ENCODE measurements around the gene ACP5. TPM values are rescaled to one million over a fixed set of nuclear protein-coding genes. Genes with fewer than 3 reads are reported as not detected.
"Not testable (repeated sequence)": the region's sequence is repeated elsewhere in the genome, so short reads cannot be mapped to it uniquely, and the experiment has no call there.

Gene ACP5
- polyA plus RNA-seq, 1 experiment: 2.6 TPM

GRCh38 chr19:11566164-11566563 lies 11.3 kb downstream of the ACP5 start:
- POLR2A ChIA-PET: no interaction called here

GRCh38 chr19:11565649-11565980 lies 11.8 kb downstream of the ACP5 start:
- CTCF ChIA-PET: not testable (repeated sequence)

More at GRCh38 chr19:11566164-11566563, 11.3 kb downstream of the ACP5 start:
- Histone ChIP-seq H3K4me3 (ENCODE audit: low read depth, low read length) (no peak overlapping the region), H3K36me3 (ENCODE audit: control insufficient read depth, insufficient read depth, low read length) (no peaks in the 10 kb centered on the region), H3K27me3 (ENCODE audit: control insufficient read depth, insufficient read depth, low read length) (no peaks in the 10 kb centered on the region)
- CTCF ChIA-PET: no interaction called here
- no peak for DNase-seq (ENCODE audit: low read depth)
- no peak for TF ChIP-seq CTCF (IDR thresholded peaks at IDR 0.05; ENCODE audit: insufficient read depth, low read depth, low read length)

GRCh38 chr19:11564082-11564807 lies 13.2 kb downstream of the ACP5 start:
- H3K36me3 ChIP-seq (ENCODE audit: control insufficient read depth, insufficient read depth, low read length); POLR2A ChIA-PET; H3K4me3 ChIP-seq (ENCODE audit: low read depth, low read length); H3K27me3 ChIP-seq (ENCODE audit: control insufficient read depth, insufficient read depth, low read length); DNase-seq (ENCODE audit: low read depth): not testable (repeated sequence)
- CTCF ChIA-PET: interaction anchor here (1.0 to 2.3 kb wide), 2 partner anchors 21 to 24 kb away, joined by 4 to 5 read pairs; no protein-coding TSS in a partner anchor

More at GRCh38 chr19:11565649-11565980, 11.8 kb downstream of the ACP5 start:
- H3K36me3 ChIP-seq (ENCODE audit: control insufficient read depth, insufficient read depth, low read length); H3K4me3 ChIP-seq (ENCODE audit: low read depth, low read length); H3K27me3 ChIP-seq (ENCODE audit: control insufficient read depth, insufficient read depth, low read length); POLR2A ChIA-PET; DNase-seq (ENCODE audit: low read depth): not testable (repeated sequence)

GRCh38 chr19:11563532-11563931 lies 13.9 kb downstream of the ACP5 start:
- no peaks in the 10 kb centered on the region for H3K36me3 ChIP-seq (ENCODE audit: control insufficient read depth, insufficient read depth, low read length)
- ChIA-PET CTCF (interaction anchor here (1.0 to 2.3 kb wide), 2 partner anchors 22 to 25 kb away, joined by 4 to 5 read pairs; no protein-coding TSS in a partner anchor), POLR2A (no interaction called here)
- TF ChIP-seq CTCF (IDR thresholded peaks at IDR 0.05; ENCODE audit: insufficient read depth, low read depth, low read length): no peak
- H3K4me3 ChIP-seq (ENCODE audit: low read depth, low read length): no peak overlapping the region
- no peaks in the 10 kb centered on the region for H3K27me3 ChIP-seq (ENCODE audit: control insufficient read depth, insufficient read depth, low read length)
- no peak for DNase-seq (ENCODE audit: low read depth)

GRCh38 chr19:11560404-11561051 lies 16.9 kb downstream of the ACP5 start:
- peak; percentile 63 for TF ChIP-seq CTCF (IDR thresholded peaks at IDR 0.05; ENCODE audit: insufficient read depth, low read depth, low read length)
- no peak for DNase-seq (ENCODE audit: low read depth)
- ChIA-PET POLR2A (no interaction called here), CTCF (interaction anchor here (0.6 to 3.2 kb wide), 13 partner anchors 8 to 580 kb away, joined by 3 to 19 read pairs (median 4); partner anchors contain the start of genes ACP5, CNN1 and ZNF20)
- no peaks in the 10 kb centered on the region for H3K27me3 ChIP-seq (ENCODE audit: control insufficient read depth, insufficient read depth, low read length)
- peaks cover 1% of the 10 kb centered on the region for H3K36me3 ChIP-seq (ENCODE audit: control insufficient read depth, insufficient read depth, low read length)
- H3K4me3 ChIP-seq (ENCODE audit: low read depth, low read length): no peak overlapping the region

Measured in BJ (cell line).